Measurements from ENCODE around the gene SYTL5. TPM values are rescaled to one million over a fixed set of nuclear protein-coding genes. Genes with fewer than 3 reads are reported as not detected.

Gene SYTL5
- total RNA-seq, 4 donors from 2014 or later = 0.15 to 0.79 (median 0.42) TPM; not detected in 1

DNA sequence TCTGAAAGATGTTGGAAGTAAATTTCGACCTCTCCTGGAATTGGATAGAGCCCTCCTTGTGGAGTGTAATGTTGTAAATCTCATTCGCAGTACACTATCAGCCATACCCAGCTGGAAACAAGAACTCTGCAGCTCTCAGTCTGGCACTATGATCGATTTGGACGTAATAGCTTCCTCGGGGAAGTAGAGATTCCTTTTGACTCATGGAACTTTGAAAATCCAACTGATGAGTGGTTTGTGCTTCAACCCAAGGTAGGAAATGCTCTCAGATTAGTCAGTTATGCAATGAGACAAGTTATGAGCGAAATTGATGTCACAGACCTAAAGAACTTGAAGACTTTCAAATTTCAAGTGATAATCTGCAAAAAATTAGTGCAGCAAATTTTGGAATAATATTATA lies 103.9 kb downstream of the SYTL5 start:
- TF ChIP-seq POLR2A (IDR thresholded peaks at IDR 0.05) = no peak
- TF ChIP-seq, protein P1, sequence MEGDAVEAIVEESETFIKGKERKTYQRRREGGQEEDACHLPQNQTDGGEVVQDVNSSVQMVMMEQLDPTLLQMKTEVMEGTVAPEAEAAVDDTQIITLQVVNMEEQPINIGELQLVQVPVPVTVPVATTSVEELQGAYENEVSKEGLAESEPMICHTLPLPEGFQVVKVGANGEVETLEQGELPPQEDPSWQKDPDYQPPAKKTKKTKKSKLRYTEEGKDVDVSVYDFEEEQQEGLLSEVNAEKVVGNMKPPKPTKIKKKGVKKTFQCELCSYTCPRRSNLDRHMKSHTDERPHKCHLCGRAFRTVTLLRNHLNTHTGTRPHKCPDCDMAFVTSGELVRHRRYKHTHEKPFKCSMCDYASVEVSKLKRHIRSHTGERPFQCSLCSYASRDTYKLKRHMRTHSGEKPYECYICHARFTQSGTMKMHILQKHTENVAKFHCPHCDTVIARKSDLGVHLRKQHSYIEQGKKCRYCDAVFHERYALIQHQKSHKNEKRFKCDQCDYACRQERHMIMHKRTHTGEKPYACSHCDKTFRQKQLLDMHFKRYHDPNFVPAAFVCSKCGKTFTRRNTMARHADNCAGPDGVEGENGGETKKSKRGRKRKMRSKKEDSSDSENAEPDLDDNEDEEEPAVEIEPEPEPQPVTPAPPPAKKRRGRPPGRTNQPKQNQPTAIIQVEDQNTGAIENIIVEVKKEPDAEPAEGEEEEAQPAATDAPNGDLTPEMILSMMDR (IDR thresholded peaks at IDR 0.05) = no peak
- 61 to 74% methylated on average over 6 of the region's 6 CpGs for WGBS, 2 donors
- no peak overlapping the region for H3K4me3 ChIP-seq (ENCODE audit: low read depth, poor library complexity, severe bottlenecking)
- no peak for DNase-seq (ENCODE audit: low spot score in 2 of 2)
- intact Hi-C loops (cut with DNase I; ENCODE audit: low total_unique reads) = no loop called here

GRCh38 chrX:38111196-38111595 lies 104.8 kb downstream of the SYTL5 start:
- TF ChIP-seq, protein P1 (IDR thresholded peaks at IDR 0.05) = no peak
- no peak for TF ChIP-seq POLR2A (IDR thresholded peaks at IDR 0.05)
- 87 to 97% methylated on average over 5 of the region's 5 CpGs for WGBS, 2 donors
- no peak overlapping the region for H3K4me3 ChIP-seq (ENCODE audit: low read depth, poor library complexity, severe bottlenecking)
- no peak for DNase-seq (ENCODE audit: low spot score in 2 of 2)
- intact Hi-C loops (cut with DNase I; ENCODE audit: low total_unique reads) = no loop called here

- no peak for TF ChIP-seq POLR2A (IDR thresholded peaks at IDR 0.05)
- no peak for DNase-seq (ENCODE audit: low spot score in 2 of 2)
- 62 to 65% methylated on average over 4 of the region's 4 CpGs for WGBS, 2 donors
- H3K4me3 ChIP-seq (ENCODE audit: low read depth, poor library complexity, severe bottlenecking) = no peak overlapping the region
- intact Hi-C loops (cut with DNase I; ENCODE audit: low total_unique reads) = no loop called here
Observed at GRCh38 chrX:38112566-38112965, 106.2 kb downstream of the SYTL5 start.

- 22 to 69% methylated on average over 1 of the region's 1 CpG for WGBS, 2 donors
- DNase-seq (ENCODE audit: low spot score in 2 of 2) = no peak
- TF ChIP-seq, protein P1 (IDR thresholded peaks at IDR 0.05) = no peak
- no peak for TF ChIP-seq POLR2A (IDR thresholded peaks at IDR 0.05)
- intact Hi-C loops (cut with DNase I; ENCODE audit: low total_unique reads) = no loop called here
- no peak overlapping the region for H3K4me3 ChIP-seq (ENCODE audit: low read depth, poor library complexity, severe bottlenecking)
Observed at GRCh38 chrX:38116706-38117105, 110.4 kb downstream of the SYTL5 start.

DNA sequence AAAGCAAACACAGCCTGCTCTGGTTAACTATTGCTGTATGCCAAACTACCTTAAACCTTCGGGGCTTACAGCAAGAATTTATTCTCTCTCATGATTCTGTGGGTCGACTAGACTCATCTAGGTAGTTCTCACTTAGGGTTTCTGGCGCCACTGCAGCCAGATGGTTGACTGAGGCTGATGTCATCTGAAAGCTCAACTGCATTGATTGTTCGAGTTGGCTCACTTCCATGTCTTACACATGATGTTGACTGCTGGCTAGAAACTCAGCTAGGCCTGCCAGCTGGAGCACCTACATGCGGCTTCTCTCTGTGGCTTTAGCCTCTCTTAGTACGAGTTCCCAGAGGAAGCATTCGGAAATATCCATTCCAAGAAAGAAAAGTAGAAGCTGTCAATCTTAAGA lies 111.1 kb downstream of the SYTL5 start:
- WGBS, 2 donors = 62 to 66% methylated on average over 7 of the region's 7 CpGs
- no peak for DNase-seq (ENCODE audit: low spot score in 2 of 2)
- intact Hi-C loops (cut with DNase I; ENCODE audit: low total_unique reads) = no loop called here
- H3K4me3 ChIP-seq (ENCODE audit: low read depth, poor library complexity, severe bottlenecking) = no peak overlapping the region
- TF ChIP-seq, protein P1 (IDR thresholded peaks at IDR 0.05) = no peak

DNA sequence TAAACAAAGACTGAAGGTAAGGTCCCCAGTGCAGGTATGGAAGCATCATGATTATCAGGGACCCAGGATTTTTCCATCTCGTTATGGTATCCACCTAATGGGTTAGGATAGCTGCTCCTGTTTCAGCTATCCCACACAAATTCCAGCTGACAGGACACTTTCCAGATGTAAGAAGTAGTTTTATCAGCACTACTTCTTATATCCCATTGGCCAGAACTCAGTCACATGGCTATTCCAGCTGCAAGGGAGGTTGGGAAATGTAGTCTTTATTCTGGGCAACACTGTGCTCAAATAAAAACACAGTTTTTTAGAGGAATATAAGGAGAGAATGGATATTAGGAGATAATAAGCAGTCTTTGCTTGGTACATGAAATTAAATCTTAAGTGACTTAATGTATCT lies 117.6 kb downstream of the SYTL5 start:
- no peak overlapping the region for H3K4me3 ChIP-seq (ENCODE audit: low read depth, poor library complexity, severe bottlenecking)
- 68 to 80% methylated on average over 1 of the region's 1 CpG for WGBS, 2 donors
- no peak for DNase-seq (ENCODE audit: low spot score in 2 of 2)
- no peak for TF ChIP-seq POLR2A (IDR thresholded peaks at IDR 0.05)
- TF ChIP-seq, protein P1 (IDR thresholded peaks at IDR 0.05) = no peak
- intact Hi-C loops (cut with DNase I; ENCODE audit: low total_unique reads) = no loop called here
